DND-41 (cell line): Measurements from ENCODE around the gene SIGLEC6.

Experiments
- ATAC-seq: fragments of 200-7000 bp; cut with Tn5 transposase; 3 replicates; pipeline ENCODE4 v1.9.1; 2021; ENCODE audit warnings: low read depth; ENCODE audit not compliant: insufficient read depth
- DNase-seq: peaks from one replicate; pipeline ENCODE4 v3.0.0-alpha.2; 2020
- H2AFZ ChIP-seq: 2 replicates; pipeline ENCODE4 v1.6.0; 2012; ENCODE audit warnings: low read depth, low read length
- H3K27ac ChIP-seq: 2 replicates; pipeline ENCODE4 v1.5.1; 2012; ENCODE audit warnings: low read length, inconsistent platforms
- H3K27me3 ChIP-seq: fragments of 200-600 bp; sonication (generic); 2 replicates; pipeline ENCODE4 v1.6.0; 2012; ENCODE audit warnings: low read length, mild to moderate bottlenecking, inconsistent platforms; ENCODE audit not compliant: insufficient read depth, poor library complexity
- H3K36me3 ChIP-seq: 2 replicates; pipeline ENCODE4 v1.5.1; 2012; ENCODE audit warnings: low read length, inconsistent platforms; ENCODE audit not compliant: insufficient read depth
- H3K4me1 ChIP-seq: 2 replicates; pipeline ENCODE4 v1.5.1; 2012; ENCODE audit warnings: mild to moderate bottlenecking, low read length; ENCODE audit not compliant: insufficient read depth
- H3K4me2 ChIP-seq: 2 replicates; pipeline ENCODE4 v1.6.0; 2012; ENCODE audit warnings: mild to moderate bottlenecking, moderate library complexity, low read length, inconsistent platforms; ENCODE audit not compliant: insufficient read depth
- H3K4me3 ChIP-seq, 2 experiments: fragments of 200-600 bp in 1 of 2; shearing (Covaris generic) in 1 of 2; 2 replicates each; pipeline ENCODE4 v1.5.1; 2012 to 2016; ENCODE audit warnings: inconsistent platforms in 2 of 2, low read length in 2 of 2, mild to moderate bottlenecking in 2 of 2, low read depth in 1 of 2, moderate library complexity in 1 of 2
- H3K79me2 ChIP-seq: 2 replicates; pipeline ENCODE4 v1.6.0; 2012; ENCODE audit warnings: low read length, inconsistent platforms; ENCODE audit not compliant: insufficient read depth
- H3K9ac ChIP-seq: 2 replicates; pipeline ENCODE4 v1.6.0; 2012; ENCODE audit warnings: low read depth, mild to moderate bottlenecking, inconsistent platforms, low read length, moderate library complexity
- H3K9me3 ChIP-seq: 2 replicates; pipeline ENCODE4 v1.5.1; 2012; ENCODE audit warnings: low read length, moderate library complexity, mild to moderate bottlenecking, inconsistent platforms; ENCODE audit not compliant: insufficient read depth, severe bottlenecking
- H4K20me1 ChIP-seq: 2 replicates; pipeline ENCODE4 v1.6.0; 2012; ENCODE audit warnings: low read length; ENCODE audit not compliant: insufficient read depth
- CTCF ChIP-seq: IDR thresholded peaks from 2 replicates; pipeline ENCODE4 v1.5.1; 2012; ENCODE audit warnings: borderline replicate concordance, low read length, moderate library complexity, mild to moderate bottlenecking; ENCODE audit not compliant: poor library complexity, severe bottlenecking; ENCODE audit errors: extremely low read depth
- EZH2 ChIP-seq: IDR thresholded peaks from 3 replicates; pipeline ENCODE4 v1.6.1; 2012; ENCODE audit warnings: borderline replicate concordance, low read depth, mild to moderate bottlenecking, moderate library complexity, low read length, inconsistent platforms; ENCODE audit not compliant: severe bottlenecking

Gene SIGLEC6

GRCh38 chr19:51513968-51514367 is 17.5 kb downstream of the SIGLEC6 start:
- Histone ChIP-seq H3K4me3 (no peak overlapping the region), H3K9ac (no peak overlapping the region), H3K4me2 (no peak overlapping the region), H3K4me1 (no peaks in the 10 kb centered on the region), H3K79me2 (no peaks in the 10 kb centered on the region), H4K20me1 (no peaks in the 10 kb centered on the region), H3K27ac (no peak overlapping the region), H3K9me3 (no peaks in the 10 kb centered on the region), H3K36me3 (no peaks in the 10 kb centered on the region), H3K27me3 (no peaks in the 10 kb centered on the region), H2AFZ (no peak overlapping the region)
- ATAC-seq (no peak), DNase-seq (no peak)
- TF ChIP-seq CTCF, result no peak
- no peak for TF ChIP-seq EZH2

GRCh38 chr19:51511353-51511752 is 20.1 kb downstream of the SIGLEC6 start:
- Histone ChIP-seq H3K27ac (no peak overlapping the region), H3K79me2 (no peaks in the 10 kb centered on the region), H3K27me3 (no peaks in the 10 kb centered on the region), H3K9ac (no peak overlapping the region), H3K4me1 (no peaks in the 10 kb centered on the region), H3K4me2 (no peak overlapping the region), H2AFZ (no peak overlapping the region), H3K9me3 (no peaks in the 10 kb centered on the region), H4K20me1 (no peaks in the 10 kb centered on the region), H3K36me3 (no peaks in the 10 kb centered on the region), H3K4me3 (no peak overlapping the region)
- no peak for ATAC-seq
- DNase-seq, result peak; percentile 7
- TF ChIP-seq EZH2, result no peak
- TF ChIP-seq CTCF, result peak; percentile 56

- Histone ChIP-seq H3K27me3 (no peaks in the 10 kb centered on the region), H3K27ac (no peak overlapping the region), H3K9ac (no peak overlapping the region), H3K4me3 (no peak overlapping the region), H3K4me1 (no peaks in the 10 kb centered on the region), H4K20me1 (no peaks in the 10 kb centered on the region), H3K79me2 (no peaks in the 10 kb centered on the region), H3K36me3 (no peaks in the 10 kb centered on the region), H3K9me3 (no peaks in the 10 kb centered on the region), H2AFZ (no peak overlapping the region), H3K4me2 (no peak overlapping the region)
- ATAC-seq (no peak), DNase-seq (no peak)
- TF ChIP-seq EZH2 (no peak), CTCF (no peak)
Observed at GRCh38 chr19:51509823-51510660, 21.4 kb downstream of the SIGLEC6 start.
